OCI-LY7 (cell line): ENCODE measurements around the gene E2F7.

Experiments used
- CTCF ChIP-seq: fragments of 200-600 bp; sonication (generic); conservative IDR thresholded peaks from 2 replicates; pipeline ENCODE4 v1.5.1; 2014; ENCODE audit warnings: mild to moderate bottlenecking, antibody characterized with exemption, low read length, moderate library complexity, mixed read lengths
- EZH2phosphoT487 ChIP-seq: fragments of 200-600 bp; sonication (generic); IDR thresholded peaks from 2 replicates; pipeline ENCODE4 v1.6.1; 2018; ENCODE audit warnings: low read depth, borderline replicate concordance, mild to moderate bottlenecking, mixed run types, antibody characterized with exemption, low read length, moderate library complexity, mixed read lengths

- TF ChIP-seq CTCF (no peak), EZH2phosphoT487 (no peak)
These were observed 5.0 kb upstream of the E2F7 start for GRCh38 chr12:77070382-77070781.
